WTC11 (cell line): ENCODE data around the gene TRIM26.

ENCODE experiments used
- ATF2 ChIP-seq: sonication (generic); formaldehyde crosslinking; IDR thresholded peaks from 2 replicates; pipeline ENCODE4 v1.8.1; 2022; ENCODE audit warnings: low read depth, missing genetic modification reagents, borderline replicate concordance
- FOXK1 ChIP-seq: sonication (generic); formaldehyde crosslinking; IDR thresholded peaks from 2 replicates; pipeline ENCODE4 v1.8.0; 2022; ENCODE audit warnings: mild to moderate bottlenecking, moderate library complexity, missing genetic modification reagents
- SMAD3 ChIP-seq: sonication (generic); formaldehyde crosslinking; IDR thresholded peaks from 2 replicates; pipeline ENCODE4 v1.8.0; 2022; ENCODE audit warnings: missing genetic modification reagents, mild to moderate bottlenecking, borderline replicate concordance
- TEAD4 ChIP-seq: sonication (generic); formaldehyde crosslinking; IDR thresholded peaks from 2 replicates; pipeline ENCODE4 v1.8.0; 2022; ENCODE audit warnings: mild to moderate bottlenecking, missing genetic modification reagents
- ZBTB43 ChIP-seq: sonication (generic); formaldehyde crosslinking; IDR thresholded peaks from 2 replicates; pipeline ENCODE4 v1.8.1; 2023; ENCODE audit warnings: mild to moderate bottlenecking, missing genetic modification reagents
- ZNF232 ChIP-seq: sonication (generic); formaldehyde crosslinking; IDR thresholded peaks from 2 replicates; pipeline ENCODE4 v1.8.0; 2022; ENCODE audit warnings: mild to moderate bottlenecking, missing genetic modification reagents
- ZNF512 ChIP-seq: sonication (generic); formaldehyde crosslinking; IDR thresholded peaks from 2 replicates; pipeline ENCODE4 v1.8.1; 2022; ENCODE audit warnings: missing genetic modification reagents, borderline replicate concordance
- TF ChIP-seq, protein P1 (sequence below): fragments of 200-600 bp; IDR thresholded peaks from 2 replicates; pipeline ENCODE4 v1.8.0; 2022; ENCODE audit warnings: antibody characterized with exemption

DNA sequence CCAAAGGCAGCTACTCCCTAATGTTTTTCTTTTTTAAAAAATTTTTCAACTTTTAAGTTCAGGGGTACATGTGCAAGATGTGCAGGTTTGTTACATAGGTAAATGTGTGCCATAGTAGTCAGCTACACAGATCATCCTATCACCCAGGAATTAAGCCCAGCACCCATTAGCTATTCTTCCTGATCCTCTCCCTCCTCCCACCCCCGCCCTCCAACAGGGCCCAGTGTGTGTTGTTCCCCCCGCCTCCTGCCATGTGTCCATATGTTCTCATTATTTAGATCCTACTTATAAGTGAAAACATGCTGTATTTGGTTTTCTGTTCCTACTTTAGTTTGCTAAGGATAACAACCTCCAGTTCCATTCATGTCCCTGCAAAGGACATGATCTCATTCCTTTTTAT is 37.4 kb downstream of the TRIM26 start:
- TF ChIP-seq, protein P1, sequence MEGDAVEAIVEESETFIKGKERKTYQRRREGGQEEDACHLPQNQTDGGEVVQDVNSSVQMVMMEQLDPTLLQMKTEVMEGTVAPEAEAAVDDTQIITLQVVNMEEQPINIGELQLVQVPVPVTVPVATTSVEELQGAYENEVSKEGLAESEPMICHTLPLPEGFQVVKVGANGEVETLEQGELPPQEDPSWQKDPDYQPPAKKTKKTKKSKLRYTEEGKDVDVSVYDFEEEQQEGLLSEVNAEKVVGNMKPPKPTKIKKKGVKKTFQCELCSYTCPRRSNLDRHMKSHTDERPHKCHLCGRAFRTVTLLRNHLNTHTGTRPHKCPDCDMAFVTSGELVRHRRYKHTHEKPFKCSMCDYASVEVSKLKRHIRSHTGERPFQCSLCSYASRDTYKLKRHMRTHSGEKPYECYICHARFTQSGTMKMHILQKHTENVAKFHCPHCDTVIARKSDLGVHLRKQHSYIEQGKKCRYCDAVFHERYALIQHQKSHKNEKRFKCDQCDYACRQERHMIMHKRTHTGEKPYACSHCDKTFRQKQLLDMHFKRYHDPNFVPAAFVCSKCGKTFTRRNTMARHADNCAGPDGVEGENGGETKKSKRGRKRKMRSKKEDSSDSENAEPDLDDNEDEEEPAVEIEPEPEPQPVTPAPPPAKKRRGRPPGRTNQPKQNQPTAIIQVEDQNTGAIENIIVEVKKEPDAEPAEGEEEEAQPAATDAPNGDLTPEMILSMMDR = no peak
- TF ChIP-seq ATF2 (CRISPR knock-in tag) (no peak), ZNF232 (CRISPR knock-in tag) (no peak), ZNF512 (CRISPR knock-in tag) (no peak), TEAD4 (CRISPR knock-in tag) (no peak), ZBTB43 (CRISPR knock-in tag) (no peak), FOXK1 (CRISPR knock-in tag) (no peak), SMAD3 (CRISPR knock-in tag) (no peak)
